SH-SY5Y (cell line): ENCODE results near the gene ANO5.

ENCODE experiments used
- GATA2 ChIP-seq: IDR thresholded peaks from 2 replicates; pipeline ENCODE4 v1.6.1; 2011; ENCODE audit warnings: mild to moderate bottlenecking, low read depth, low read length
- GATA3 ChIP-seq: IDR thresholded peaks from 2 replicates; pipeline ENCODE4 v1.6.1; 2011; ENCODE audit warnings: low read depth, mild to moderate bottlenecking, low read length, moderate library complexity

GRCh38 chr11:22179626-22180025 is 13.3 kb upstream of the ANO5 start:
- TF ChIP-seq GATA2 = no peak
- no peak for TF ChIP-seq GATA3
